ENCODE results near the gene OR7A10.

The OR7A10 gene

DNA sequence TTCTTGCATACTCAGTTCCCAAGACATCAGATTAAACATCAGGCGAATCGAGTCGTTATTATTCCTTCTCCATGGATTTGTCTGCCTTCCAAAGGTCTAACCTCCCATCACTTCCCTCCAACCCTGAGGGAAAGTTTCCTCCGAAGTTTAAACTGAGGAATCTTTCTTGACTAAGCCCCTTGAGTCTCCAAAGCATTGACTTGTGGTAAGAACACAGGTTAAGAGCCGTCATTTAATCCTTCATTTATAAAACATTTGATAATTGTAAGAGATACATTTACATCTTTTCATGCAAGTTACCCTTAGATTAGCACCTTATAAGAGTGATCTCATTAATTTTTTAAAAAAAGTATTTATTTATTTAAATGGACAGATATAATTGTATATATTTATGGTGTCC, at the start of gene OR7A10:
Gene OR7A10 (minus strand): TSS at position 101 of the 400 bp plus-strand sequence. CDS start 7,045 bp downstream, outside the sequence.
- DNase-seq (ENCODE audit: extremely low read depth in 1 of 2, low read depth in 1 of 2) = no peak

- no peak for DNase-seq (ENCODE audit: extremely low read depth in 1 of 2, low read depth in 1 of 2)
These were observed 42.1 kb upstream of the OR7A10 start for GRCh38 chr19:14890643-14891379.

- no peak for DNase-seq (ENCODE audit: extremely low read depth in 1 of 2, low read depth in 1 of 2)
These were observed 41.4 kb upstream of the OR7A10 start for GRCh38 chr19:14889994-14890642.

DNA sequence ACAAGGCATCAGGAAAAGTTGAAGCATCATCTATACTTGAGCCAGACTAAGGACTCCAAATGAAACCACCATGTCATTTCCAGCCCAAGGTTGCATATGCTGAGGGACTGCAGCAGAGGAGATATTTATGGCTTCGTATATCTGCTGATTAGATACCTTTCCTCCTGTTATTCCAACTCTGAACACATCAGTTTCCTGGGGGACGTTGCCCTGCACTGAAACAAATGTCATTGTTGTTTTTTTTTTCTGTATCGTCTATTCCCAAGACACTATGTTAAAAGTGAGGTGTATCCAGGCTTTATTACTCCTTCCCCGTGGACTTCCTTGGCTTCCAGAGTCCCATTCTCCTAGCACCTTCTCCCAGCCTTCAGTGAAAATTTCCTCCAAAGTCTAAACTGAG, 37.3 kb upstream of the OR7A10 start, which contains the start of gene OR7A17:
Gene OR7A17 (minus strand): TSS at position 101 of the 400 bp plus-strand sequence. CDS start 4,777 bp downstream, outside the sequence.
- no peak for DNase-seq (ENCODE audit: extremely low read depth in 1 of 2, low read depth in 1 of 2)

- no peak for DNase-seq (ENCODE audit: extremely low read depth in 1 of 2, low read depth in 1 of 2)
These were observed 23.0 kb upstream of the OR7A10 start for GRCh38 chr19:14871619-14872230.

- DNase-seq (ENCODE audit: extremely low read depth in 1 of 2, low read depth in 1 of 2) = no peak
These were observed 19.8 kb upstream of the OR7A10 start for GRCh38 chr19:14868497-14868896.

- no peak for DNase-seq (ENCODE audit: extremely low read depth in 1 of 2, low read depth in 1 of 2)
These were observed 5.1 kb downstream of the OR7A10 start for GRCh38 chr19:14843578-14843977.

- DNase-seq (ENCODE audit: extremely low read depth in 1 of 2, low read depth in 1 of 2) = no peak
These were observed 5.6 kb downstream of the OR7A10 start for GRCh38 chr19:14843169-14843568.

DNA sequence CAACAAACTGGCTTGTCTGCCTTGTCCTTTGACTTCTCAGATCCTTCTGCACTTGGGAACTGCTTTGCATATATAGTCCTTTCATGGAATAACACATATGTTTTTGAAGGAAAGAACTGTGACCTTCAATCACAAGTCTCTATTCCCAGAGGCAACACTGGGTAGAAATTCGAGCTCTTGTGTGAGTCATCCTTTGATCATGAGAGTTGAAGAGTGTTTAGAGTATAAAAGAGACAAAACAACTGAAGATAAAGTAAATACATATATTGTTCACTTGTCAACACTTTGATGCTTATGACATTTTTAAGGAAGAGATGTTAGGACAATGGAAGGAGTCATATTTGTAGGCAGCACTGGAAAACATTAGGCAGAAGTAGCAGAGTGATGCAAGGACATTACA, 8.5 kb downstream of the OR7A10 start:
- DNase-seq (ENCODE audit: extremely low read depth in 1 of 2, low read depth in 1 of 2) = no peak

- no peak for DNase-seq (ENCODE audit: extremely low read depth in 1 of 2, low read depth in 1 of 2)
These were observed 11.3 kb downstream of the OR7A10 start for GRCh38 chr19:14837391-14837790.

GRCh38 chr19:14835011-14835410, 13.7 kb downstream of the OR7A10 start, which contains the start of the genes OR7A5 and OR7C1:
Gene OR7A5 (minus strand): TSS chr19:14835185. CDS start chr19:14828241, 6,944 bp downstream.
Gene OR7C1 (minus strand): TSS chr19:14835185. CDS start chr19:14800136, 35,049 bp downstream.
- DNase-seq (ENCODE audit: extremely low read depth in 1 of 2, low read depth in 1 of 2) = no peak

DNA sequence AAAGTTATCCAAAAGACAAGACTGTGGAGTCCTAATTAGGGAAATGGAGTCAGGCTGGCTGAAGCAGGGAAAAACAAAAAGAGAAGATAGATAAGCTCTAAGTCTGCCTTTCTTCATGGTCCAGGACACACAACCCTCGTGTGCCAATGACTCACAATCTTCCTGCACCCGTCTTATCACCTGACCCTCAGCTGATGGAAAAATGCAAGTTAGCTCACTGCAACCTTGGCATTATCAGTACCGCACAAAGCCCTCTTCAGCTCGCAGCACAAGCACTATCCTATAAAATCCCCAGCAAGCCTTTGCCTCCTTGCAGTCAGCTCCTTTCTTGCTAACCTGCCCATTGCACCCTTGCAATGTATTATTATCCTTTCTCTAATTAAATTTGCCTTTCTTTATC, 18.0 kb downstream of the OR7A10 start:
- DNase-seq (ENCODE audit: extremely low read depth in 1 of 2, low read depth in 1 of 2) = no peak

DNA sequence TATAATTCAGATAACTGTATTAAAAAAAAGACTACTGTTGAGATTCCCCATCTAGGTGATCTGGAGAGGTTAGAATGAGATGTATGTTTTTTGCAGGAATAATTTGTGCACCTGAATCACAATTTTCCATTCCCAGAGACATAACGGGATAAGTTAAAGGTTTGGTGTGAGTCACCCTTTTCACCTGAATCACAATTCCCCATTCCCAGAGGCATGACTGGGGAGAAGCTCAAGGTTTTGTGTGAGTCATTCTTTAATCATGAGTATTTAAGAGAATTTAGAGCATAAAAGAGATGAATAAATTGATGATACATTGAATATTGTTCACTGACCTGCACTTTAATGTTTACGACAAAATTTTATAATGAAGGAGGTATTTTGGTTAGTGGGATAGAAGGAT, 22.7 kb downstream of the OR7A10 start:
- no peak for DNase-seq (ENCODE audit: extremely low read depth in 1 of 2, low read depth in 1 of 2)

- no peak for DNase-seq (ENCODE audit: extremely low read depth in 1 of 2, low read depth in 1 of 2)
These were observed 26.8 kb downstream of the OR7A10 start for GRCh38 chr19:14821937-14822336.

DNA sequence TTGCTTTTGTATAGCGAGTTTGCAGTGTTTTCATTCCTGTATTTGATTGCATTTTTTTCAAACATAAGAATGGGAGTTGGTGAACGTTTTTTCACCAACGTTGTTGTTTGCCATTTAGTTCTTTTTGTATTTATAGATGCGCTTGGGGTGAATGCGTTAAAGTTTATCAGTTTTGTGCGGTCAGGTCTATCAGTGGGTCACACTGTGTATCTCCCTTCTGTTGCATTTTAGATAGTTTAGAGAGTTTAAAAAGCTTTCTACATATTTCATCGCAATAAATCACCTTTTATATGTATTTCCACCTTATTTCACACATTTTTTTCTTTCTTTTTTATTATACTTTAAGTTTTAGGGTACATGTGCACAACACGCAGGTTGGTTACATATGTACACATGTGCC, 30.1 kb downstream of the OR7A10 start:
- DNase-seq (ENCODE audit: extremely low read depth in 1 of 2, low read depth in 1 of 2) = no peak

GRCh38 chr19:14817052-14817451, 31.7 kb downstream of the OR7A10 start:
- no peak for DNase-seq (ENCODE audit: extremely low read depth in 1 of 2, low read depth in 1 of 2)

GRCh38 chr19:14814982-14815652, 33.6 kb downstream of the OR7A10 start:
- DNase-seq (ENCODE audit: extremely low read depth in 1 of 2, low read depth in 1 of 2) = no peak

DNA sequence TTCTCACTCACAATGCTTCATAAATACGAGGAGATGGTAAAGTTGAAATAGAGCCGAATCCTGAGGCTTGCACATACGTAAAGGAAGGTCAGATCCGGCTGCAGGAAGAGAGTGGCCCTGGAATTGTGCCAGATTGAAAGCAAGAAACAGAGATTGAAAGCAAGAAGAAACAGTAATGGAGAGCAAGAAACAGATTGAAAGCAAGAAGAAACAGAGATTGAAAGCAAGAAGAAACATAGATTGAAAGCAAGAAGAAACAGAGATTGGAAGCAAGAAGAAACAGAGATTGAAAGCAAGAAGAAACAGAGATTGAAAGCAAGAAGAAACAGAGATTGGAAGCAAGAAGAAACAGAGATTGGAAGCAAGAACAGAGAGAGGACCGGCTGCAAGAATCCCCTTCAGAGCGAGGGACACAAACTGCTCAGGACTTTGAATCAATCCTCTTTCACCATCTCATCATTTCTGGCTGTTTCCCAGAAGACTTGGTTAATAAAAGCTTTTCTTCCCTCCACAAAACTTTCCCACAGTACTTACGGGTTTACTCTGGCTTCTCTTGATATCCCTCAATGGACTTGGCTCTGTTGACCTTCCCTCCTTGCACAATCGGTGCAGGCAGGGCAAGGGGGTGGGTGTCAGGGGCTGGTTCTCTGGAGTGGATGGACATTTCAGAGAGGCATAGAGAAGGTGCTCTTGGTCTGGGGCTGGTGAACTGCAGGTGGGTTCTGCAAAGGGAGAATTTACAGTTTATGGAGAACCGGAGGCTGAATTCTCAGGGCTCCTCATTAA, 39.3 kb downstream of the OR7A10 start:
- no peak for DNase-seq (ENCODE audit: extremely low read depth in 1 of 2, low read depth in 1 of 2)

- no peak for DNase-seq (ENCODE audit: extremely low read depth in 1 of 2, low read depth in 1 of 2)
These were observed 44.0 kb downstream of the OR7A10 start for GRCh38 chr19:14804765-14805164.

DNA sequence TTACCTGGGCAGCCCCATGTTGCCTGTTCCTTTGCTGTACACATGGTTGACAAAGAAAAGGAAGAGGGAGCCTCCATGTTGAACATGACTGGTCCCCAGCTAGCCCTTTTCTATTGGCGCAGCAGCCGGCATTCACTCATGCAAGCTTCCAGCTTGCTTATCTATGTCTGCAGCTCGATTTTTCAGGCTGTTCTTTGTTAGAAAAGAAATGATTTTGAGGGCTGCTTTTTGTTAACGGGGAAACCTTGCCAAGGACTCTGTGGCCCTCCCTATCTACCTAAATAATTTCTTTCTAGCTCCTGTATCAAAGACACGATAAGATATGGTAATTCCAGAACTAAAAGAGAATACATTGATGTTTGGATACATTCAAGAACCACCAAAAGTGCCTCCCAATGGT, 50.0 kb downstream of the OR7A10 start:
- no peak for DNase-seq (ENCODE audit: extremely low read depth in 1 of 2, low read depth in 1 of 2)
